ENCODE data around the gene DRC1. TPM values are rescaled to one million over a fixed set of nuclear protein-coding genes. Genes with fewer than 3 reads are reported as not detected.
"Not testable (repeated sequence)": the region's sequence is repeated elsewhere in the genome, so short reads cannot be mapped to it uniquely, and the experiment has no call there.

Gene DRC1
- total RNA-seq, 1 donor from 2014 or later = 0.13 TPM

DNA sequence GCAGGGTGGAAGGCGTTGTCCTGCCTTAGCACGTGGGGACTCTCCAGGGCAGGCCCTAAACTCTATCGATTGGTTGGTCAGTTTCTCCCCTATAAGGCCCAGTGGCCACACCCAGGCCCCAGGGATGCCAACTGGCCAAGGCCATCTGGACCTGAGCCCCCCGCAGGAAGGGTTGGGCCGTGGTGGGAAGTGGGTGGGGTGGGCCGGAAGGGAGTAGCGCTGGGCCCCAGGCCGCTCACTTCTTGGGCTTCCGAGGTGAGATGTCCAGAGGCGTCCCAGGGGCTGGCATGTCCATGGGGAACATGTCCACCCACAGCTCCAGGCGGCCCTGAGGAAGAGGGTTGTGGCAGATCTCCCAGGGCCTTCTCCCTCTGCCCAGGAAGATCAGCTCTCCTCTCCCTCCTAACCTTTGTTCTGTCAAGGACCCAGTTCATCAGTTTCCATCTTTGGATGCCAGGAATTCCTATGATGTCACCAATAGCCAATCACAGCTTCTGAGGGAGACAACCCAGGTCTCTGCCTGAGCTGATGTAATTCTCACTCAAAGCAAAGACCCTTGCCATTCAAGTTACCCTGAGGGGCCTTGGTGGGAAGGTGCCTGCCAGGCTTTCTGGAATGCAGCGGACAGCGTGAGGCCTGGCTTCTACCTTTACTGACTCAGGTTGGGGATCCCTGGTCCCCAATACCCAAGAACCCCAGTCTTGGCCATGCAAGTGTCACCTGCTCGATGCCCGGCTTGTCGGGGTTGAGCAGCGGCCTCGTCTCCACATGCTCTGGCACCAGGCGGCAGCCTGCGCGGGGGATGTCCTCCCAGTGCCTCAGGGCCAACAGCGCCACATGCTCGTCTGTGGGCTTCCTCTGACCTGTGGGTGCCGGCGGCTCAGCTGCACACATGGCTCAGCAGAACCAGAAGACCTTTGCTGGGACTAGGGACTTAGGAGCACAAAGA lies 61.8 kb downstream of the DRC1 start:
- Histone ChIP-seq H3K36me3 (ENCODE audit: control insufficient read depth, insufficient read depth, low read length) (no peaks in the 10 kb centered on the region), H3K4me3 (ENCODE audit: low read depth, low read length) (no peak overlapping the region), H3K27me3 (ENCODE audit: control insufficient read depth, insufficient read depth, low read length) (peaks cover 2% of the 10 kb centered on the region)
- TF ChIP-seq, protein P1, sequence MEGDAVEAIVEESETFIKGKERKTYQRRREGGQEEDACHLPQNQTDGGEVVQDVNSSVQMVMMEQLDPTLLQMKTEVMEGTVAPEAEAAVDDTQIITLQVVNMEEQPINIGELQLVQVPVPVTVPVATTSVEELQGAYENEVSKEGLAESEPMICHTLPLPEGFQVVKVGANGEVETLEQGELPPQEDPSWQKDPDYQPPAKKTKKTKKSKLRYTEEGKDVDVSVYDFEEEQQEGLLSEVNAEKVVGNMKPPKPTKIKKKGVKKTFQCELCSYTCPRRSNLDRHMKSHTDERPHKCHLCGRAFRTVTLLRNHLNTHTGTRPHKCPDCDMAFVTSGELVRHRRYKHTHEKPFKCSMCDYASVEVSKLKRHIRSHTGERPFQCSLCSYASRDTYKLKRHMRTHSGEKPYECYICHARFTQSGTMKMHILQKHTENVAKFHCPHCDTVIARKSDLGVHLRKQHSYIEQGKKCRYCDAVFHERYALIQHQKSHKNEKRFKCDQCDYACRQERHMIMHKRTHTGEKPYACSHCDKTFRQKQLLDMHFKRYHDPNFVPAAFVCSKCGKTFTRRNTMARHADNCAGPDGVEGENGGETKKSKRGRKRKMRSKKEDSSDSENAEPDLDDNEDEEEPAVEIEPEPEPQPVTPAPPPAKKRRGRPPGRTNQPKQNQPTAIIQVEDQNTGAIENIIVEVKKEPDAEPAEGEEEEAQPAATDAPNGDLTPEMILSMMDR (IDR thresholded peaks at IDR 0.05; ENCODE audit: insufficient read depth, low read length, poor library complexity, severe bottlenecking) = no peak
- DNase-seq (ENCODE audit: low read depth) = no peak

DNA sequence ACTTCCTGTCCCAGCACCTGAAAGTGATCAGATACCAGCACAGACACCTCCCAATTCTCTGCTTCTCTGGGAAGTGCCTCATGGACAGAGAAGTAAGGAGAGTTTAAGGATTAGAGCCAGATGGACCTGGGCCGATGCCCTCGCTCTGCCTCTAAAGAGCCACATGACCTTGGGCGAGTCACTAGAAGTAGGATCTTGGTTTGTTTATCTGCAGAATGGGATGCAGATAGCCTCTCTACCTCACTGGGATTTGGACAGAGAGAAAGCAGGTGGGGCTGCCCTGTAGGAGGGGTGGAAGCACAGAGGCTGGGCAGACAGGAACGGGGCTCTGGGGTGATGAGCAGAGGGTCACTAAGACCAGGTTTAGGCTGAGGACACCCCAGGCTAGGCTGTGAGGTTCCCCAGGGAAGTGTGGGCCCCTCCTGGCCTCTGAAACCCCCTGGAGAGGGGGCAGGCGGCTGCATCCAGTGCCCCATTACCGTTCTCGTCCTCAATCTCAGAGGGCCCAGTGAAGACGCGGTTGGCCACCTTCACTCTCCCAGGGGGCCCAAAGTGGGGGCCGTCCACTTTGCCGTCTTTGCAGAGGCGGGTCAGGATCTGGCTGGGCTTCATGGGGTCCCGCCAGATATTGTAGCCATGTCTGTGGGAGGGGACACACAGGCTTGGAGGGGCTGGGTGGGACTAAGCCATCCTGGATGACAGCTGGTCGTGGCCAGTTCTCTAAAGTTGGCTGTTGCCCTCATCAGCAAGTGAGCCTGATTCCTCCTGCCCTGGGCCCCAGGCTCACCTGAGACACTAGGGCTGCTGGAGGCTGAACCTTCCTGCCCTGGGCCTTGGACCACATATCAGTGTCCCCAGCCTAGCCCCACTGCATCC lies 62.9 kb downstream of the DRC1 start:
- H3K36me3 ChIP-seq (ENCODE audit: control insufficient read depth, insufficient read depth, low read length) = no peaks in the 10 kb centered on the region
- no peak overlapping the region for H3K4me3 ChIP-seq (ENCODE audit: low read depth, low read length)
- DNase-seq (ENCODE audit: low read depth) = no peak
- H3K27me3 ChIP-seq (ENCODE audit: control insufficient read depth, insufficient read depth, low read length) = peaks cover 2% of the 10 kb centered on the region
- TF ChIP-seq, protein P1 (IDR thresholded peaks at IDR 0.05; ENCODE audit: insufficient read depth, low read length, poor library complexity, severe bottlenecking) = no peak

DNA sequence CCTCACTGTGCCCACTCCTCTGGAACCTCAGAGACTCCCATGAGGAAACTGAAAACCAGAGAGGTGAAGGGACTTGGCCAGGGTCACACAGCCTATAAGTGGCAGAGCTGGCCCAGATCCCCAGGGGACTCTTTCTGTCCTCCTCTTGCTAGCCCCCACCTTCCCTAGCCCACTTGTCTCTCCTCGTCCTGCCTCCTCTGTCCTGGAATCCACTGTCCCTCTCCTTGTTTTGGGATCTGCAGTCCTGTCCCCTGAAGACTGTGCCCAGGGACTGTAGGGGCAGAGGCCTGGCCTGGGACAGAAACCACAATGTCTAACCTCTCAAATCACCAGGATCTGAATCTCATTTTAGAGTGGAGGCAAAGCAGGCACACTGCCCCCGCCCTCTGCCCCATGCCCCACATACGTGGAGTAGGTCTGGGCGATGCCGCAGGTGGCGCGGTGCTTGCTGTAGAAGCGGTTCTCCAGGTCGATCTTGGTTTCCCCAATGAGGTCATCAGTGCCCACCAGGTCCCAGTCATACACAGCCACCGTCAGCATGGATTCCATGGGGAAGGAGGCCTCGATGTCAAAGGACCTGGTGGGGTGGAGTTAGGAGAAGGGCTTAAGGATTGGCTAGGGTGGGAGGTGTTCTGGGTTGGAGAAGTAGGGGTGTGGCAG lies 63.7 kb downstream of the DRC1 start:
- Histone ChIP-seq H3K27me3 (ENCODE audit: control insufficient read depth, insufficient read depth, low read length) (no peaks in the 10 kb centered on the region), H3K4me3 (ENCODE audit: low read depth, low read length) (no peak overlapping the region), H3K36me3 (ENCODE audit: control insufficient read depth, insufficient read depth, low read length) (no peaks in the 10 kb centered on the region)
- no peak for DNase-seq (ENCODE audit: low read depth)
- TF ChIP-seq, protein P1 (IDR thresholded peaks at IDR 0.05; ENCODE audit: insufficient read depth, low read length, poor library complexity, severe bottlenecking) = no peak

DNA sequence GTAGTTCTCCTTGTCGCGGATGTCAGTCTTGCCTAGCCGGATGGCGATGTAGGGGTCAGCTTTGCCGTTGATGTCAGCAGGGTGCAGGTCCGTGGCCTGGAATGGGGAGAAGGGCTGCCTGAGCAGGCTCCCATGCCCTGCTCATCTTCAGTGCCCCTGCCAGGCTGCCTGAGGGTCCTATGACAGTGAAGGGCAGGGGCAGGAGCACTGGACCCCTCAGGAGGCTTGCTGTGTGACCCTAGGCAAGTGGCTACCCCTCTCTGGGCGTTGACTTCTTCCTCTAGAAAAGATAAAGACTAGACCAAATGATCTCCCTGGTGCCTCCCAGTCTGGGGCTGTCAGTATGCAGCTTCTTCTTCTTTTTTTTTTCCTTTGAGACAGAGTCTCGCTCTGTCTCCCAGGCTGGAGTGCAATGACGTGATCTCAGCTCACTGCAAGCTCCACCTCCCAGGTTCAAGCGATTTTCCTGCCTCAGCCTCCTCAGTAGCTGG lies 64.3 kb downstream of the DRC1 start:
- DNase-seq (ENCODE audit: low read depth) = no peak
- TF ChIP-seq, protein P1 (IDR thresholded peaks at IDR 0.05; ENCODE audit: insufficient read depth, low read length, poor library complexity, severe bottlenecking) = no peak
- H3K27me3 ChIP-seq (ENCODE audit: control insufficient read depth, insufficient read depth, low read length) = no peaks in the 10 kb centered on the region
- H3K36me3 ChIP-seq (ENCODE audit: control insufficient read depth, insufficient read depth, low read length) = no peaks in the 10 kb centered on the region
- H3K4me3 ChIP-seq (ENCODE audit: low read depth, low read length) = no peak overlapping the region

DNA sequence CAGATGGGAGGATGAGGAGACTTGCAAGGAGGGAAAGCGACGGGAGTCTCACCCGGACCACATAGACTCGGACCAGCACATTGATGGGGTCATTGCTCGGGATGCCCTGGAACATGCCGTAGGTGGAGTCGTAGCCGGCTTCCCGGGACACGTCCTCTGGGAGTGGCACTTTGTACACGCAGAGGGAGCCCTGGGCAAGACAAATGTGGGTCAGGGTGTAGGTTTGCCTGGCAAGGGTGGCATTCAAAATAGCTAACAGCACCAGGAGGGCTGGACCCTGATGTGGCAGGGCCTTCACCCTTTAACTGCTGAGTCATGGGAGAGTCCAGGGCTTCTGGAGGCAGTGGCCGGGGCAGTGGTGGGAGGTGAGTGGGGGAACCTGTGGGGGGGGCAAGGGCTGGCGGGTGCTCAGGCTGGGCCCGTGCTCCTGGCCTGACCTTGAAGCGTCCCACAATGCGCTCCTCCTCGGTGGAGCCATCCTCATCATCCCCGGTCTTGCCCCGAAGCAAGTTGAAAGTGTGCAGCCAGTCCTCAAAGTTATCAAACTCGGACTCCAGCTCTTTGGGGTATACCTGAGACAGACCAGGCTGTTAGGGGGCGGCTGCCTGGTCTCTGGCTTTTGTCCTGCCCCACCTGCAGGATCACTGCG lies 65.1 kb downstream of the DRC1 start:
- Histone ChIP-seq H3K36me3 (ENCODE audit: control insufficient read depth, insufficient read depth, low read length) (no peaks in the 10 kb centered on the region), H3K4me3 (ENCODE audit: low read depth, low read length) (no peak overlapping the region), H3K27me3 (ENCODE audit: control insufficient read depth, insufficient read depth, low read length) (no peaks in the 10 kb centered on the region)
- DNase-seq (ENCODE audit: low read depth) = no peak
- TF ChIP-seq, protein P1 (IDR thresholded peaks at IDR 0.05; ENCODE audit: insufficient read depth, low read length, poor library complexity, severe bottlenecking) = no peak

DNA sequence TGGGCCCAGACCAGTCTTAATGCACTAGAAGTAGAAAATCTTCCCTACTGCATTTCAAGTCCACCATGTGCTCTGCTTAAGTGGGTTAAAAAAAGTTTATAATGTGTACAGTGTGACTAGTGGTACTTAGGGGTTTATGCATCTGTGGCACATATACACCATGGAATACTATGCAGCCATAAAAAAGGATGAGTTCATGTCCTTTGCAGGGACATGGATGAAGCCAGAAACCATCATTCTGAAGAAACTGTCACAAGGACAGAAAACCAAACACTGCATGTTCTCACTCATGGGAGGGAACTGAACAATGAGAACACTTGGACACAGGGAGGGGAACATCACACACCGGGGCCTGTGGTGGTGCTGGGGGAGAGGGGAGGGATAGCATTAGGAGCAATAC lies 66.8 kb downstream of the DRC1 start:
- not testable (repeated sequence) for H3K4me3 ChIP-seq (ENCODE audit: low read depth, low read length); DNase-seq (ENCODE audit: low read depth); H3K36me3 ChIP-seq (ENCODE audit: control insufficient read depth, insufficient read depth, low read length); H3K27me3 ChIP-seq (ENCODE audit: control insufficient read depth, insufficient read depth, low read length)

Measured in kidney epithelial cell (primary cell).